Upper lobe of left lung (tissue), 4 donors: Measurements from ENCODE around the gene AKAP11.

Experiments used
- CTCF ChIP-seq, 6 experiments: fragments of 450-650 bp in 4 of 6; fragments of 200-600 bp in 2 of 6; sonication (generic) in 2 of 6; IDR thresholded peaks; one replicate each; pipeline ENCODE4 v1.5.1; 2016 to 2019; ENCODE audit warnings: antibody characterized with exemption in 6 of 6
- POLR2A ChIP-seq, 4 donors: fragments of 450-650 bp; IDR thresholded peaks; one replicate each; pipeline ENCODE4 v1.5.1; 2016 to 2017; ENCODE audit warnings: antibody characterized with exemption in 4 of 4, mild to moderate bottlenecking in 2 of 4

GRCh38 chr13:42223681-42224080 lies 48.3 kb upstream of the AKAP11 start:
- TF ChIP-seq CTCF (IDR thresholded peaks at IDR 0.05) (no peak), POLR2A (IDR thresholded peaks at IDR 0.05) (no peak)
